WERI-Rb-1 (cell line): ENCODE results near the gene SEPTIN6.
"Not testable (repeated sequence)": the region's sequence is repeated elsewhere in the genome, so short reads cannot be mapped to it uniquely, and the experiment has no call there.

Experiments
- DNase-seq: peaks from one replicate; pipeline ENCODE4 v3.0.0-alpha.2; 2020
- H3K27ac ChIP-seq: fragments of 250-450 bp; sonication (Bioruptor Pico); 2 replicates; pipeline ENCODE4 v1.5.1; 2020; ENCODE audit warnings: mild to moderate bottlenecking, moderate library complexity
- H3K27me3 ChIP-seq: fragments of 250-450 bp; sonication (Bioruptor Pico); 2 replicates; pipeline ENCODE4 v1.5.1; 2021; ENCODE audit warnings: mild to moderate bottlenecking, low read depth, moderate library complexity; ENCODE audit not compliant: insufficient read depth, severe bottlenecking
- H3K36me3 ChIP-seq: fragments of 250-450 bp; sonication (Bioruptor Pico); 2 replicates; pipeline ENCODE4 v1.5.1; 2020; ENCODE audit warnings: mild to moderate bottlenecking, moderate library complexity
- H3K4me3 ChIP-seq: 2 replicates; pipeline ENCODE4 v1.5.1; 2011; ENCODE audit warnings: low read depth, mild to moderate bottlenecking, control low read depth, low read length
- H3K9me3 ChIP-seq: fragments of 250-450 bp; sonication (Bioruptor Pico); 2 replicates; pipeline ENCODE4 v1.5.1; 2021; ENCODE audit warnings: mild to moderate bottlenecking, moderate library complexity; ENCODE audit not compliant: severe bottlenecking
- CTCF ChIP-seq: IDR thresholded peaks from 2 replicates; pipeline ENCODE4 v1.5.1; 2011; ENCODE audit warnings: low read depth, mild to moderate bottlenecking, control low read depth, inconsistent platforms, low read length

Gene SEPTIN6

GRCh38 chrX:119669424-119670037 lies 23.4 kb downstream of the SEPTIN6 start:
- Histone ChIP-seq H3K9me3 (no peaks in the 10 kb centered on the region), H3K4me3 (no peak overlapping the region), H3K27me3 (peaks cover 18% of the 10 kb centered on the region), H3K27ac (no peak overlapping the region), H3K36me3 (no peaks in the 10 kb centered on the region)
- DNase-seq = no peak
- TF ChIP-seq CTCF = no peak

GRCh38 chrX:119667111-119667878 lies 25.7 kb downstream of the SEPTIN6 start:
- no peak for TF ChIP-seq CTCF
- H3K27ac ChIP-seq = no peak overlapping the region
- H3K9me3 ChIP-seq = no peaks in the 10 kb centered on the region
- H3K4me3 ChIP-seq = no peak overlapping the region
- H3K27me3 ChIP-seq = peaks cover 12% of the 10 kb centered on the region
- H3K36me3 ChIP-seq = no peaks in the 10 kb centered on the region
- DNase-seq = no peak

- not testable (repeated sequence) for H3K36me3 ChIP-seq, H3K27ac ChIP-seq, H3K9me3 ChIP-seq, DNase-seq, H3K4me3 ChIP-seq
- H3K27me3 ChIP-seq = peaks cover 14% of the 10 kb centered on the region
Measured at GRCh38 chrX:119664877-119665276, 28.1 kb downstream of the SEPTIN6 start.

GRCh38 chrX:119661486-119661885 lies 31.5 kb downstream of the SEPTIN6 start:
- Histone ChIP-seq H3K9me3 (no peaks in the 10 kb centered on the region), H3K36me3 (no peaks in the 10 kb centered on the region), H3K27ac (no peak overlapping the region), H3K27me3 (peaks cover 6% of the 10 kb centered on the region), H3K4me3 (no peak overlapping the region)
- DNase-seq = no peak
- TF ChIP-seq CTCF = no peak

GRCh38 chrX:119659522-119659921 lies 33.4 kb downstream of the SEPTIN6 start:
- no peak for DNase-seq
- no peaks in the 10 kb centered on the region for H3K36me3 ChIP-seq
- H3K4me3 ChIP-seq = no peak overlapping the region
- H3K9me3 ChIP-seq = no peaks in the 10 kb centered on the region
- peaks cover 3% of the 10 kb centered on the region for H3K27me3 ChIP-seq
- no peak overlapping the region for H3K27ac ChIP-seq
- TF ChIP-seq CTCF = no peak

- H3K27me3 ChIP-seq = peaks cover 3% of the 10 kb centered on the region
- no peaks in the 10 kb centered on the region for H3K9me3 ChIP-seq
- no peak overlapping the region for H3K27ac ChIP-seq
- DNase-seq = no peak
- no peaks in the 10 kb centered on the region for H3K36me3 ChIP-seq
- no peak overlapping the region for H3K4me3 ChIP-seq
- no peak for TF ChIP-seq CTCF
Measured at GRCh38 chrX:119655125-119655524, 37.8 kb downstream of the SEPTIN6 start.
